GM19043 (cell line): ENCODE data around the gene ALKBH2.

ENCODE experiments used
- ATAC-seq: cut with Tn5 transposase; IDR thresholded peaks from one replicate; pipeline ENCODE4 v1.9.1; 2021; ENCODE audit warnings: low read depth; ENCODE audit not compliant: unreplicated experiment

Gene ALKBH2

GRCh38 chr12:109115404-109115757 is 22.1 kb upstream of the ALKBH2 start:
- ATAC-seq = no peak

GRCh38 chr12:109114644-109115043 is 21.4 kb upstream of the ALKBH2 start:
- no peak for ATAC-seq

- no peak for ATAC-seq
Observed at GRCh38 chr12:109113661-109114321, 20.5 kb upstream of the ALKBH2 start.

GRCh38 chr12:109112720-109113465 is 19.6 kb upstream of the ALKBH2 start:
- no peak for ATAC-seq

- peak; percentile 79 for ATAC-seq
Observed at GRCh38 chr12:109110988-109111495, 17.8 kb upstream of the ALKBH2 start.

- no peak for ATAC-seq
Observed at GRCh38 chr12:109109746-109110350, 16.6 kb upstream of the ALKBH2 start.

- ATAC-seq = no peak
Observed at GRCh38 chr12:109105176-109105575, 11.9 kb upstream of the ALKBH2 start.

GRCh38 chr12:109102491-109102890 is 9.2 kb upstream of the ALKBH2 start:
- no peak for ATAC-seq

GRCh38 chr12:109100741-109101140 is 7.5 kb upstream of the ALKBH2 start:
- ATAC-seq = no peak

- ATAC-seq = no peak
Observed at GRCh38 chr12:109099431-109100020, 6.3 kb upstream of the ALKBH2 start.

GRCh38 chr12:109098651-109099050 is 5.4 kb upstream of the ALKBH2 start:
- no peak for ATAC-seq

- ATAC-seq = peak; percentile 16
Observed at GRCh38 chr12:109098183-109098604, 4.9 kb upstream of the ALKBH2 start.

- peak; percentile 83 for ATAC-seq
Observed at GRCh38 chr12:109097435-109098182, 4.3 kb upstream of the ALKBH2 start, which contains the start of gene UNG. UNG (plus strand) TSS chr12:109097597; CDS start chr12:109097680, 83 bp downstream.

- ATAC-seq = no peak
Observed at GRCh38 chr12:109097140-109097434, 3.8 kb upstream of the ALKBH2 start.

- no peak for ATAC-seq
Observed at GRCh38 chr12:109092497-109093021, 713 bp downstream of the ALKBH2 start.

GRCh38 chr12:109089683-109090082 is 3.6 kb downstream of the ALKBH2 start:
- no peak for ATAC-seq

GRCh38 chr12:109088818-109089217 is 4.5 kb downstream of the ALKBH2 start:
- no peak for ATAC-seq

- ATAC-seq = no peak
Observed at GRCh38 chr12:109087250-109087649, 6.0 kb downstream of the ALKBH2 start.

GRCh38 chr12:109085590-109085989 is 7.7 kb downstream of the ALKBH2 start:
- ATAC-seq = no peak

GRCh38 chr12:109084425-109084824 is 8.8 kb downstream of the ALKBH2 start:
- no peak for ATAC-seq
